ENCODE results near the gene GPR62.
A peak's percentile ranks its signal among the peaks of the same experiment; 100 is the strongest.
"Not testable (repeated sequence)": the region's sequence is repeated elsewhere in the genome, so short reads cannot be mapped to it uniquely, and the experiment has no call there.

The GPR62 gene

DNA sequence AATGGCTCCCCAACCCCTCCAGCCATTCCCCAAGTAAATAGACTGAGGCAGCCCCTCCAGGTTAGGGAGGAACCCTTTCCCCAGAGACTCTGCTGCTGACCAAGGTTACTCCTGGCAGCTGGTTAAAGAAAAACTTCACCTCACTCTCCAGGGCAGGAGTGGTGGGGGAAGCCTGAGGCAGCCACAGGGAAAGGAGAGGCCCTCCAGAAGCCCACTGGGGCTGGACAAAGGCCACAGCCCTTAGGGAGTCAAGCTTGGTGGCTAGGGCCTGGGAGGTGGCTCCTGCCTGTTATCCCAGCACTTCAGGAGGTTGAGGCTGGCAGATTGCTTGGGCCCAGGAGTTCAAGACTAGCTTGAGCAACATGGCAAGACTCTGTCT, 29.1 kb downstream of the GPR62 start:
- TF ChIP-seq, protein P1, sequence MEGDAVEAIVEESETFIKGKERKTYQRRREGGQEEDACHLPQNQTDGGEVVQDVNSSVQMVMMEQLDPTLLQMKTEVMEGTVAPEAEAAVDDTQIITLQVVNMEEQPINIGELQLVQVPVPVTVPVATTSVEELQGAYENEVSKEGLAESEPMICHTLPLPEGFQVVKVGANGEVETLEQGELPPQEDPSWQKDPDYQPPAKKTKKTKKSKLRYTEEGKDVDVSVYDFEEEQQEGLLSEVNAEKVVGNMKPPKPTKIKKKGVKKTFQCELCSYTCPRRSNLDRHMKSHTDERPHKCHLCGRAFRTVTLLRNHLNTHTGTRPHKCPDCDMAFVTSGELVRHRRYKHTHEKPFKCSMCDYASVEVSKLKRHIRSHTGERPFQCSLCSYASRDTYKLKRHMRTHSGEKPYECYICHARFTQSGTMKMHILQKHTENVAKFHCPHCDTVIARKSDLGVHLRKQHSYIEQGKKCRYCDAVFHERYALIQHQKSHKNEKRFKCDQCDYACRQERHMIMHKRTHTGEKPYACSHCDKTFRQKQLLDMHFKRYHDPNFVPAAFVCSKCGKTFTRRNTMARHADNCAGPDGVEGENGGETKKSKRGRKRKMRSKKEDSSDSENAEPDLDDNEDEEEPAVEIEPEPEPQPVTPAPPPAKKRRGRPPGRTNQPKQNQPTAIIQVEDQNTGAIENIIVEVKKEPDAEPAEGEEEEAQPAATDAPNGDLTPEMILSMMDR (IDR thresholded peaks at IDR 0.05; ENCODE audit: insufficient read depth, low read length, missing control alignments), result no peak
- no peak for DNase-seq (ENCODE audit: low read depth, low spot score)
- H3K4me3 ChIP-seq (ENCODE audit: low read depth, low read length), result peak overlapping the region; percentile 71
- CTCF ChIA-PET, result interaction anchor here (1.9 to 4.5 kb wide), 5 partner anchors 10 to 68 kb away, joined by 5 to 80 read pairs (median 33); partner anchors contain the start of genes ABHD14A, ABHD14B, PARP3 and RPL29
- POLR2A ChIA-PET, result interaction anchor here (3.6 kb wide), 1 partner anchor 11 kb away, joined by 35 read pairs; the partner anchor contains the start of gene RPL29

DNA sequence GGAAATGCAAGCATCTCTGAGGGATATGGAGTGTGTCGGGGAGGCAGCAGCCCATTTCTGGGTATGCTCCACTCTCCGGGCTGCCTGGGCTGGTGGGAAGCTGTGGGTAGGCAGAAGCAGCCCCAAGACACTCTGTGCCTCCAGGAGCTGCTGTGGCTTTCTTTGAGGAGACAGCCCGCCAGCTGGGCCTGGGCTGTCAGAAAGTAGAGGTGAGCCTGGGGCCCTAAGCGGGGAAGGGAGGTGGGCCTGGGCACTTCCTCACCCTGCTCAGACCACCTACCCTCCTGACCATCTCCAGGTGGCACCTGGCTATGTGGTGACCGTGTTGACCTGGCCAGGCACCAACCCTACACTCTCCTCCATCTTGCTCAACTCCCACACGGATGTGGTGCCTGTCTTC, 29.9 kb downstream of the GPR62 start:
- ChIA-PET POLR2A (interaction anchor here (3.6 kb wide), 1 partner anchor 10 kb away, joined by 35 read pairs; the partner anchor contains the start of gene RPL29), CTCF (interaction anchor here (1.9 to 4.5 kb wide), 4 partner anchors 9 to 68 kb away, joined by 5 to 80 read pairs (median 39); partner anchors contain the start of genes ABHD14A, ABHD14B, PARP3 and RPL29)
- no peak for DNase-seq (ENCODE audit: low read depth, low spot score)

DNA sequence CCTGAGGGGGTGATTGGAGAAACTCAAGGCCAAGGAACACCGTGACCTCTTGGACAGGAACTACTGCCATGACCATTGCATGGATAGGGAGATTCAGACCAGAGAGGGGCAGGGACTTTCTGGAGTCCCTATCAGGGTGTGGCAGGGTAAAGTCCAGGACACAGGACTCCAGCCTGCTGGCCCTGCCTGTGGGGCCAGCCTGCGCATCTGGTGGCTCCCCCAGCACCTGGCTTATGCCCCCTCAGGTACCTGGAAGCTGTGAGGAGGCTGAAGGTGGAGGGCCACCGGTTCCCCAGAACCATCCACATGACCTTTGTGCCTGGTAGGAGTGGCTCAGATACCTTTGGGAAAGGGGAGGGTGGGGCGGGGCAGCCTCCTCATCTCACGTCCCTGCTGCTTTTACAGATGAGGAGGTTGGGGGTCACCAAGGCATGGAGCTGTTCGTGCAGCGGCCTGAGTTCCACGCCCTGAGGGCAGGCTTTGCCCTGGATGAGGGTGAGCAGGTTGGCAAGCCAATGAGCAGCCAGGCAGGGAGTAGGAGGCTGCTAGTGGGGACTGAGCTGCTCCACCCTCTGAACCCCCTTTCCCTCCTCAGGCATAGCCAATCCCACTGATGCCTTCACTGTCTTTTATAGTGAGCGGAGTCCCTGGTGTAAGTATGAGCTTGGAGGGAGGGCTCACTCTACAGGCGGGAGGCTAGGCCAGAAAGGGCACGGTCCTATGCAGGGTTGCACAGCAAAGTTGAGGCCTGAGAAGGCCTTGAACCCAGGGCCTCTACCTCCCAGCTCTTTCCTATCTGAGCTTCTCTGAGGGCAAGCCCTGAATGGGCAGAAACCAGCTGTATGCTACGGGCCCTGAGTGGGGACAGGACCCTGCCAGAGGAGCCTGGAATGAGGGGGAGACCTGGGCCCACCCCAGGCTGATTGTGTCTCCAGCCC, 31.1 kb downstream of the GPR62 start:
- CTCF ChIA-PET, result interaction anchor here (0.8 to 1.3 kb wide), 4 partner anchors 12 to 67 kb away, joined by 3 to 4 read pairs (median 4); partner anchors contain the start of genes ABHD14A and ABHD14B
- DNase-seq (ENCODE audit: low read depth, low spot score), result no peak

More for the DNA sequence above, 29.9 kb downstream of the GPR62 start:
- H3K4me3 ChIP-seq (ENCODE audit: low read depth, low read length), result no peak overlapping the region
- TF ChIP-seq, protein P1 (IDR thresholded peaks at IDR 0.05; ENCODE audit: insufficient read depth, low read length, missing control alignments), result no peak

DNA sequence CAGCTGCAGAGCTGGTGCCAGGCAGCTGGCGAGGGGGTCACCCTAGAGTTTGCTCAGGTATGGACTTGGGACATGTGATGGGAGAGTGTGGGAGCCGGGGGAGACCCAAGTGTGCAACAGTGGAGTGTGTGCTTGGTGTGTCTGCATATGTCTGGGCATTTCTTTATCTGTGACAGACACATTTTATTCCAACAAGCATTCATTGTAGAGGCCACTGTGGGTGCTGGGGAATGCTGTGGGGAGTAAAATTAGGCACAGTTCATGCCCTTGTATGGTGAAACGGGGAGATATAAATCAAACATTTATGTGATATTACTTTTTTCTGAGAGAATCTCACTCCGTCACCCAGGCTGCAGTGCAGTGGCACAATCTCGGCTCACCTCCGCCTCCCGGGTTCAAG, 32.4 kb downstream of the GPR62 start:
- CTCF ChIA-PET, result interaction anchor here (1.3 kb wide), 1 partner anchor 13 kb away, joined by 4 read pairs; the partner anchor contains the start of gene ABHD14A
- H3K4me3 ChIP-seq (ENCODE audit: low read depth, low read length), result no peak overlapping the region
- TF ChIP-seq, protein P1 (IDR thresholded peaks at IDR 0.05; ENCODE audit: insufficient read depth, low read length, missing control alignments), result no peak
- DNase-seq (ENCODE audit: low read depth, low spot score), result no peak
- POLR2A ChIA-PET, result no interaction called here

More for the DNA sequence above, 31.1 kb downstream of the GPR62 start:
- TF ChIP-seq, protein P1 (IDR thresholded peaks at IDR 0.05; ENCODE audit: insufficient read depth, low read length, missing control alignments), result no peak
- POLR2A ChIA-PET, result interaction anchor here (0.8 to 1.0 kb wide), 2 partner anchors 10 to 45 kb away, joined by 3 to 5 read pairs; partner anchors contain the start of genes RPL29 and RRP9
- H3K4me3 ChIP-seq (ENCODE audit: low read depth, low read length), result no peak overlapping the region

DNA sequence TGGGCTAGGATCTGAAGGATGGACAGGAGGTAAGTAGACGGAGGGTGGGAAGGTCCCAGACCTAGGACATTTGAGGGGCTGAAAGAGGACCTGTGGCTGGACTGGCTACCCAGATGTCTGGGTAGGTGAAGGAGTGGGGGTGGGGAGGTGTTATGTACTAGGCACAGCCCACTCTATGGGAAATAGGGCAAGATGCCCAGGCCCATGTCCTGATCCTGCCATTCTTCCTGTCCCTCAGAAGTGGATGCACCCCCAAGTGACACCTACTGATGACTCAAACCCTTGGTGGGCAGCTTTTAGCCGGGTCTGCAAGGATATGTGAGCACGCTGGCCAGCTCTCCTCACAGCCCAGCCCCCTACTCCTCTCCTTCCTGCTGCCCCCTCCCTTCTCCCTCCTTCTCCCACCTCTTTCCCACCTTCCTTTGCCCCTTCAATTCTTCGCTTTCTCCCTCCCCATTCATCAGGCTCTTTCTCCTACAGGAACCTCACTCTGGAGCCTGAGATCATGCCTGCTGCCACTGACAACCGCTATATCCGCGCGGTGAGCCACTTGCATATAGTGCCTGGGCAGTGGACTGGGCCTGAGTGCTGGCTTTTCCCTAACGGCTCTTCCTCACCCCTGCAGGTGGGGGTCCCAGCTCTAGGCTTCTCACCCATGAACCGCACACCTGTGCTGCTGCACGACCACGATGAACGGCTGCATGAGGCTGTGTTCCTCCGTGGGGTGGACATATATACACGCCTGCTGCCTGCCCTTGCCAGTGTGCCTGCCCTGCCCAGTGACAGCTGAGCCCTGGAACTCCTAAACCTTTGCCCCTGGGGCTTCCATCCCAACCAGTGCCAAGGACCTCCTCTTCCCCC, 33.3 kb downstream of the GPR62 start:
- ChIA-PET POLR2A (no interaction called here), CTCF (interaction anchor here (1.1 to 1.7 kb wide), 2 partner anchors 13 to 14 kb away, joined by 4 read pairs; partner anchors contain the start of gene ABHD14B)
- TF ChIP-seq, protein P1 (IDR thresholded peaks at IDR 0.05; ENCODE audit: insufficient read depth, low read length, missing control alignments), result no peak
- DNase-seq (ENCODE audit: low read depth, low spot score), result no peak
- H3K4me3 ChIP-seq (ENCODE audit: low read depth, low read length), result no peak overlapping the region

DNA sequence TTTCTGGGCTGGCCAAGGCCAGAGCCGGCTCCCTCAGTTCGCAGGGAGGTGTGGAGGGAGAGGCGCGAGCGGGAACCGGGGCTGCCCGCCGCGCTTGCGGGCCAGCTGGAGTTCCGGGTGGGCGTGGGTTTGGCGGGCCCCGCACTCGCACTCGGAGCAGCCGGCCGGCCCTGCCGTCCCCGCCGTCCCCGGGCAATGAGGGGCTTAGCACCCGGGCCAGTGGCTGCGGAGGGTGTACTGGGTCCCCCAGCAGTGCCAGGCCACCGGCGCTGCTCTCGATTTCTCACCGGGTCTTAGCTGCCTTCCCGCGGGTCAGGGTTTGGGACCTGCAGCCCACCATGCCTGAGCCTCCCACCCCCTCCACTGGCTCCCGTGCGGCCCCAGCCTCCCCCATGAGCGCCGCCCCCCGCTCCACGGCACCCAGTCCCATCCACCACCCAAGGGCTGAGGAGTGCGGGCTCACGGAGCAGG, 35.4 kb downstream of the GPR62 start:
- ChIA-PET POLR2A (interaction anchor here (1.2 to 2.3 kb wide), 2 partner anchors 8 to 48 kb away, joined by 7 to 16 read pairs; partner anchors contain the start of genes ACY1, PARP3 and RRP9), CTCF (interaction anchor here (0.9 to 3.0 kb wide), 3 partner anchors 8 to 48 kb away, joined by 3 to 14 read pairs (median 4); partner anchors contain the start of genes PARP3 and RRP9)

More for the DNA sequence above, 35.4 kb downstream of the GPR62 start:
- H3K4me3 ChIP-seq (ENCODE audit: low read depth, low read length); DNase-seq (ENCODE audit: low read depth, low spot score): not testable (repeated sequence)
